ENCODE results near the gene SPACA7. TPM values are rescaled to one million over a fixed set of nuclear protein-coding genes. Genes with fewer than 3 reads are reported as not detected.

Gene SPACA7
- total and polyA plus RNA-seq, 7 donors: not detected

DNA sequence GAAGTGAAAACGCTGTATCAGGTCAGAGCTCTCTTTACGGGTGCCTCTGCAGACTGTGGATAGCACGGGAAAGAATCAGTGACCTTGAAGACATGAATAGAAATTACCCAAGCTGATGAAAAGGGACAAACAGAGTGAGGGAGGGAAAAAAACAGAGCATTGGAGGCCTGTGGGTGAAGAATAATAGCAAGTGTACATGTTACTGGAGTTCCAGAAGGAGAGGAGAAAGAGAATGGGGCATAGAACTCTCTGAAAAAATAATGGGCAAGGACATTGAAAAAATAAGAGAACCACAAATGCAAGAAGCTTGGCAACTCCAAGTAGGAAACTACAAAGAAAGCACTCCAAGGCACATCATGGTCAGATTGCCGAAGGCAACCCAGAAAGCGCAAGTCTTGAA is 86.3 kb downstream of the SPACA7 start:
- 92 to 96% (median 95%) methylated on average over 5 of the region's 5 CpGs for WGBS, 3 donors
- no peaks in the 10 kb centered on the region for H3K36me3 ChIP-seq (ENCODE audit: insufficient read depth in 1 of 2, low read depth in 1 of 2)
- H3K27me3 ChIP-seq (ENCODE audit: insufficient read depth in 3 of 3, low read length in 2 of 3): no peaks in the 10 kb centered on the region
- DNase-seq: no peak
- intact Hi-C loops (cut with DNase I): no loop called here
- H3K4me1 ChIP-seq: no peaks in the 10 kb centered on the region
- TF ChIP-seq, protein P1, sequence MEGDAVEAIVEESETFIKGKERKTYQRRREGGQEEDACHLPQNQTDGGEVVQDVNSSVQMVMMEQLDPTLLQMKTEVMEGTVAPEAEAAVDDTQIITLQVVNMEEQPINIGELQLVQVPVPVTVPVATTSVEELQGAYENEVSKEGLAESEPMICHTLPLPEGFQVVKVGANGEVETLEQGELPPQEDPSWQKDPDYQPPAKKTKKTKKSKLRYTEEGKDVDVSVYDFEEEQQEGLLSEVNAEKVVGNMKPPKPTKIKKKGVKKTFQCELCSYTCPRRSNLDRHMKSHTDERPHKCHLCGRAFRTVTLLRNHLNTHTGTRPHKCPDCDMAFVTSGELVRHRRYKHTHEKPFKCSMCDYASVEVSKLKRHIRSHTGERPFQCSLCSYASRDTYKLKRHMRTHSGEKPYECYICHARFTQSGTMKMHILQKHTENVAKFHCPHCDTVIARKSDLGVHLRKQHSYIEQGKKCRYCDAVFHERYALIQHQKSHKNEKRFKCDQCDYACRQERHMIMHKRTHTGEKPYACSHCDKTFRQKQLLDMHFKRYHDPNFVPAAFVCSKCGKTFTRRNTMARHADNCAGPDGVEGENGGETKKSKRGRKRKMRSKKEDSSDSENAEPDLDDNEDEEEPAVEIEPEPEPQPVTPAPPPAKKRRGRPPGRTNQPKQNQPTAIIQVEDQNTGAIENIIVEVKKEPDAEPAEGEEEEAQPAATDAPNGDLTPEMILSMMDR (IDR thresholded peaks at IDR 0.05): no peak
- ATAC-seq: no peak
- peaks cover 6% of the 10 kb centered on the region for H3K9me3 ChIP-seq
- no peak overlapping the region for H3K27ac ChIP-seq
- no peak overlapping the region for H3K4me3 ChIP-seq

DNA sequence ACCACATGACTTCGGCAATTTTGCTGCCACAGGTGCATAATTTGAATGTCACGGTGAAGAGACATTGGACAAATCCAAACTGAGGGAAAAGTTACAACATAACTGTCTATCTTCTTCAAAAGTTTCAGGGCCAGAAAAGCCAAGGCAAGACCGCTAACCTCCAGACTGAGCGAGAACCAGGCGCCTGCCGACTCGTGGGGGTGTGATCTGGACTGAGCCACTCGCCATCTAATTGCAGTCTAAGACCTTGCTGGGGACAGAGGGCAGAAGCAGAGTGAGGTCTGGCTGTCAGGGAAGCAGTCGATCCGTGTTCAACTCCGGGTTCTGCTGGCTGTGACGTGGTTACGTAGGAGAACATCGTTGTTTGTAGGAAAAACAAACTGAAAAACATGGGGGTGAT is 88.6 kb downstream of the SPACA7 start:
- no peaks in the 10 kb centered on the region for H3K9me3 ChIP-seq
- H3K27ac ChIP-seq: no peak overlapping the region
- no peak for DNase-seq
- H3K27me3 ChIP-seq (ENCODE audit: insufficient read depth in 3 of 3, low read length in 2 of 3): no peaks in the 10 kb centered on the region
- 88 to 96% (median 91%) methylated on average over 14 of the region's 14 CpGs for WGBS, 3 donors
- H3K36me3 ChIP-seq (ENCODE audit: insufficient read depth in 1 of 2, low read depth in 1 of 2): no peaks in the 10 kb centered on the region
- intact Hi-C loops (cut with DNase I): no loop called here
- H3K4me1 ChIP-seq: no peaks in the 10 kb centered on the region
- no peak overlapping the region for H3K4me3 ChIP-seq
- no peak for ATAC-seq
- TF ChIP-seq, protein P1 (IDR thresholded peaks at IDR 0.05): no peak

DNA sequence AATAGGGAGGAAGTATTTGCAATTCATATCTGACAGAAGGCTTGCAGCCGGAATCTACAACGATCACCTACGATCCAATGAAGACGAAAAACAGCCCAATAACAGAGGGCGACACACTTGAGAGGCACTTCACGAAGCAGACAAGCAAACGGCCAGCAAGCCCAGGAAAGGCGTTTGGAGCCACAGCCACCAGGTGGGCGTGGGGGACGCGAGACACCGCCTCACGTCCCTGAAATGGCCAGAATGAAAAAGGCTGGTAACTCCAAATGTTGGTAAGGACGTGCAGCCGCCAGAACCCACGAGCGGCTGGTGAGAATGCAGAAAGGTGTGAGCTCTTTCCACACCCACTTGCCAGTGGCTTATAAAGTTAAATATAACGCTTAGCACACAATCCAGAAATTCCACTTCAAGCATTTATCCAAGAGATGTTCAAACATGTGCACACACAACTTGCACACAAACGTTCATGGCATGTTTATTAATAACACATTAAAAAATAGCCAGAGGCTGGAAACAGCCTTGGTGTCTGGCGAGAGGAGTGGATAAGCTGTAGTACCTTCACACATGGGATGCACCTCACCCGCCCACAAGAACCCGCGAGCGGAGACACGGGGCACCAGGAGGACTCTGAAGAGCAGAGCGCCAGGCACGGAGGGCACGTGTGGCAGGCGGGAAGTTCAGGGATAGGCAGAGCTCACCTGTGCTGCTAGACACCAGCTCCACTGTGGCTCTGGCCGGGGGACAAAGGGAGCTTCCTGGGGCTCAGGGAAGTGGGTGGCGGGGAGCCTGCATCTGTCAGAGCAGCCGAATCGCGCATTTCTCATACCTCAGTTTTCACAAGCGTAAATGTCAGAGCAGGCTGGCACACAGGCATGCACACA is 89.3 kb downstream of the SPACA7 start:
- Histone ChIP-seq H3K4me3 (no peak overlapping the region), H3K27me3 (ENCODE audit: insufficient read depth in 3 of 3, low read length in 2 of 3) (no peaks in the 10 kb centered on the region), H3K4me1 (no peaks in the 10 kb centered on the region), H3K36me3 (ENCODE audit: insufficient read depth in 1 of 2, low read depth in 1 of 2) (no peaks in the 10 kb centered on the region), H3K27ac (no peak overlapping the region), H3K9me3 (peaks cover 1% of the 10 kb centered on the region)
- TF ChIP-seq, protein P1 (IDR thresholded peaks at IDR 0.05): no peak
- intact Hi-C loops (cut with DNase I): no loop called here
- peak in 1 of 2 donors; percentile 21 for DNase-seq
- 82 to 85% (median 85%) methylated on average over 35 of the region's 35 CpGs for WGBS, 3 donors
- no peak for ATAC-seq

DNA sequence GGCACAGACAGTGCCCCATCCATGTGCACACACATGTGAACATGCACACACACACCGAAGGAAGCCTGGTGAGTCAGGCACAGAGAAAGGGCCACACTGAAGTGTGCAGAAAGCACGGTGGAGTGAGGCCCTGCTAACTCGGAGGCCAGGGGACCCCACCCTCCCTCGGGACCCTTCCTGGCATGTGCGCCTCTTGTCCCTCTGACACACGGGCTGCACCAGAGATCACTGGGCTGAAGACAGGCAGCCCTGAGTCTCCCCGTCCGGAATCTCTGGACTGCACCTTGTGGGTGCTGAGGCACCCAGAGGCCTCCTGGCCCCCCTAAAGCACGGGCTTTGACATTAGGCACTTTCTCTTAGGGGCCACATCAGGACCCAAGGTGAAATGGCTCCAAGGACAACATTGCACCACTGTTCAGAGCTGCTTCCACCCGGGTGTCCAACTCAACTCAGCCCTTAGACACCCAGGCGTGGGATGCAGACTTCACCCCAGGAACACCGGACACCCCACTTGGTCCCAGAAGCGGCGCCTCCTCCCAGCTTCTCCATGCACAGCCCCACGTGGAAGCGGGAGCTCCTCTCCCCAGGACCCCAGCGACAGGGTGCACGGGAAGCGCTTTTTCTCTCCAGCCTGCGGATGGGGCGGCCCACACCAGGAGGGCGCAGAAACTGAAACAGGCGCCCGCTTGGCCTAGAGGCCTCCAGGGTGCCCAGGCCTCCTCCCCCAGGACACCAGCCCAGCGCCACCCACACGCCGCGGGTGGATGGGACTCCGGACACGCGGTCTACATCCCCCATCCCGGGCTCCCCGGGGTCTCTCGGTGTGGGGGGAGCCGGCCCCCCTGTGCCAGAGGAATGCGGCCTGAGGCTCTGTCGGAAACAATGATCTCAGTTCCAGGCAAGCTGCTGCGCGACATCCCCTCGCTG is 90.2 kb downstream of the SPACA7 start:
- ATAC-seq: no peak
- Histone ChIP-seq H3K27ac (no peak overlapping the region), H3K36me3 (ENCODE audit: insufficient read depth in 1 of 2, low read depth in 1 of 2) (no peaks in the 10 kb centered on the region), H3K9me3 (peaks cover 3% of the 10 kb centered on the region), H3K27me3 (ENCODE audit: insufficient read depth in 3 of 3, low read length in 2 of 3) (no peaks in the 10 kb centered on the region), H3K4me1 (no peaks in the 10 kb centered on the region), H3K4me3 (no peak overlapping the region)
- intact Hi-C loops (cut with DNase I): no loop called here
- TF ChIP-seq, protein P1 (IDR thresholded peaks at IDR 0.05): no peak
- DNase-seq: peak in 1 of 2 donors; percentile 24
- WGBS, 3 donors: 72 to 83% (median 74%) methylated on average over 36 to 40 of the region's 40 CpGs

Measured in psoas muscle (tissue), 8 donors.